Prostate gland (tissue), 2 donors: ENCODE results near the gene IL16.

Source experiments
- CTCF ChIP-seq, 4 experiments: fragments of 200-600 bp in 2 of 4; fragments of 450-650 bp in 2 of 4; sonication (generic) in 2 of 4; IDR thresholded peaks; 1 replicate in 3 of 4; 2 replicates in 1 of 4; pipeline ENCODE4 v1.5.1; 2016 to 2019; ENCODE audit warnings: antibody characterized with exemption in 4 of 4, mild to moderate bottlenecking in 2 of 4, moderate library complexity in 2 of 4
- POLR2A ChIP-seq: fragments of 450-650 bp; IDR thresholded peaks from one replicate; pipeline ENCODE4 v1.6.1; 2016; ENCODE audit warnings: antibody characterized with exemption, mild to moderate bottlenecking
- POLR2AphosphoS5 ChIP-seq: sonication (generic); formaldehyde crosslinking; IDR thresholded peaks from one replicate; pipeline ENCODE4 v1.6.1; 2017; ENCODE audit warnings: antibody characterized with exemption

GRCh38 chr15:81196576-81197254 lies at the start of gene IL16:
- TF ChIP-seq POLR2A (no peak), CTCF (IDR thresholded peaks at IDR 0.05) (no peak), POLR2AphosphoS5 (no peak)
